HEK293T (cell line): Measurements from ENCODE around the gene CYP4F22.

Source experiments
- ARNT ChIP-seq: fragments of 450-650 bp; IDR thresholded peaks from 2 replicates; pipeline ENCODE4 v1.6.1; 2017; ENCODE audit warnings: mild to moderate bottlenecking
- BHLHE40 ChIP-seq: fragments of 450-650 bp; IDR thresholded peaks from 2 replicates; pipeline ENCODE4 v1.6.1; 2016; ENCODE audit warnings: mild to moderate bottlenecking, moderate library complexity, borderline replicate concordance
- ELF4 ChIP-seq: fragments of 450-650 bp; IDR thresholded peaks from 2 replicates; pipeline ENCODE4 v1.6.1; 2017; ENCODE audit warnings: antibody characterized with exemption
- FOXA1 ChIP-seq: fragments of 450-650 bp; IDR thresholded peaks from 2 replicates; pipeline ENCODE4 v1.6.1; 2016; ENCODE audit warnings: mild to moderate bottlenecking
- FOXK2 ChIP-seq: fragments of 450-650 bp; IDR thresholded peaks from 2 replicates; pipeline ENCODE4 v1.6.1; 2016; ENCODE audit warnings: mild to moderate bottlenecking
- FOXM1 ChIP-seq: fragments of 450-650 bp; IDR thresholded peaks from 2 replicates; pipeline ENCODE4 v1.6.1; 2017; ENCODE audit warnings: mild to moderate bottlenecking, borderline replicate concordance
- HDGF ChIP-seq: fragments of 450-650 bp; IDR thresholded peaks from 2 replicates; pipeline ENCODE4 v1.6.1; 2017; ENCODE audit warnings: antibody characterized with exemption, borderline replicate concordance
- L3MBTL2 ChIP-seq: fragments of 450-650 bp; conservative IDR thresholded peaks from 2 replicates; pipeline ENCODE4 v1.6.1; 2016; ENCODE audit warnings: mild to moderate bottlenecking
- NFRKB ChIP-seq: fragments of 450-650 bp; IDR thresholded peaks from 2 replicates; pipeline ENCODE4 v1.6.1; 2016; ENCODE audit warnings: mild to moderate bottlenecking, moderate library complexity
- PKNOX1 ChIP-seq: fragments of 450-650 bp; IDR thresholded peaks from 2 replicates; pipeline ENCODE4 v1.6.1; 2016
- SP1 ChIP-seq: fragments of 450-650 bp; IDR thresholded peaks from 2 replicates; pipeline ENCODE4 v1.6.1; 2017
- SUZ12 ChIP-seq: fragments of 450-650 bp; IDR thresholded peaks from 2 replicates; pipeline ENCODE4 v1.6.1; 2016; ENCODE audit warnings: mild to moderate bottlenecking
- TARDBP ChIP-seq: fragments of 450-650 bp; IDR thresholded peaks from 2 replicates; pipeline ENCODE4 v1.6.1; 2016
- ZNF384 ChIP-seq: fragments of 450-650 bp; IDR thresholded peaks from 2 replicates; pipeline ENCODE4 v1.6.1; 2016

- TF ChIP-seq NFRKB (no peak), ARNT (no peak), FOXA1 (no peak), SP1 (no peak), L3MBTL2 (no peak), FOXK2 (no peak), HDGF (no peak), ZNF384 (no peak), SUZ12 (no peak), PKNOX1 (no peak), BHLHE40 (no peak), FOXM1 (no peak), ELF4 (no peak), TARDBP (no peak)
Measured at GRCh38 chr19:15584095-15584494, 75.8 kb downstream of the CYP4F22 start.
